Retinal pigment epithelial cell (primary cell): ENCODE data around the gene EMC8.
A peak's percentile ranks its signal among the peaks of the same experiment; 100 is the strongest.

Experiments used
- DNase-seq: peaks from one replicate; pipeline ENCODE4 v3.0.0-alpha.2; 2010; ENCODE audit warnings: low read depth
- H3K4me3 ChIP-seq: 2 replicates; pipeline ENCODE4 v1.5.1; 2011; ENCODE audit warnings: mild to moderate bottlenecking, low read length, control low read depth, moderate library complexity
- TF ChIP-seq, protein P1 (sequence below): conservative IDR thresholded peaks from 2 replicates; pipeline ENCODE4 v1.5.1; 2011; ENCODE audit warnings: low read depth, low read length, control low read depth, inconsistent platforms

The EMC8 gene

DNA sequence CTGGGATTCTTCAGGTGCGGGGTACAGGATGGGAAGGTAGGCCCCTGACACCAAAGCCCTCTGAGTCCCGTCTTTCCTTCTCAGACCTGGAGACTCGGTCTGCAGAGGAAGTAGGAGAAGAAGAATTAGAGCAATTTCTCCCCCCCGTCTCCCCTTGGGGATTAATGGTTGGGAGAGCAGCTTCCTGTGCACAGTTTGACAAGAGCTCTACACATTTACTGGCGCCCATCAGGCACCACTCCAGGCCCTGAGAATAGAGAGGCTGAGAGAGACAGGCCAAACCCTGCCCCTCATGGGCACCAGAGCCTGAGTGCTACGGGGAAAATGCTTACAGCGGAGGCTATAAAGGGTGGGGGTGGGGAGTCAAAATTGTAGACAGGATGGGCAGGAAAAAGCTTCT lies 44.9 kb downstream of the EMC8 start:
- TF ChIP-seq, protein P1, sequence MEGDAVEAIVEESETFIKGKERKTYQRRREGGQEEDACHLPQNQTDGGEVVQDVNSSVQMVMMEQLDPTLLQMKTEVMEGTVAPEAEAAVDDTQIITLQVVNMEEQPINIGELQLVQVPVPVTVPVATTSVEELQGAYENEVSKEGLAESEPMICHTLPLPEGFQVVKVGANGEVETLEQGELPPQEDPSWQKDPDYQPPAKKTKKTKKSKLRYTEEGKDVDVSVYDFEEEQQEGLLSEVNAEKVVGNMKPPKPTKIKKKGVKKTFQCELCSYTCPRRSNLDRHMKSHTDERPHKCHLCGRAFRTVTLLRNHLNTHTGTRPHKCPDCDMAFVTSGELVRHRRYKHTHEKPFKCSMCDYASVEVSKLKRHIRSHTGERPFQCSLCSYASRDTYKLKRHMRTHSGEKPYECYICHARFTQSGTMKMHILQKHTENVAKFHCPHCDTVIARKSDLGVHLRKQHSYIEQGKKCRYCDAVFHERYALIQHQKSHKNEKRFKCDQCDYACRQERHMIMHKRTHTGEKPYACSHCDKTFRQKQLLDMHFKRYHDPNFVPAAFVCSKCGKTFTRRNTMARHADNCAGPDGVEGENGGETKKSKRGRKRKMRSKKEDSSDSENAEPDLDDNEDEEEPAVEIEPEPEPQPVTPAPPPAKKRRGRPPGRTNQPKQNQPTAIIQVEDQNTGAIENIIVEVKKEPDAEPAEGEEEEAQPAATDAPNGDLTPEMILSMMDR: no peak
- DNase-seq: no peak
- H3K4me3 ChIP-seq: no peak overlapping the region

DNA sequence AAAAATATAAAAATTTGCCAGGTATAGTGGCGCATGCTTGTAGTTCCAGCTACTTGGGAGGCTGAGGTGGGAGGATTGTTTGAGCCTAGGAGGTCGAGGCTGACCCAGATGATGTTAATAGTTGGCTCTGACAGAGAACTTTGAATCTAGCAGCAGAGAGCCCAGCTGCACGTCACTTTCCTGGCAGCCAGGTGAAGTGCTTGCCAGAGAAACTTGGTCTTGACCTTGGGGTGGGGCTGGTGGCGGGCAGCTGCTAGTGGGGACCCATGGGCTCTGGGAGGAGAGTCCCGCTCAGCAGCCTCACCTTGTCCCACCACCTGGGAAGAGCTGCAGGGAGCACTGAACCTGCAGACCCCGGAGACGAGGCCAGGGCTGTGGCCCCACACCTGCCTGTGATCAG lies 45.4 kb downstream of the EMC8 start:
- TF ChIP-seq, protein P1: no peak
- no peak for DNase-seq

DNA sequence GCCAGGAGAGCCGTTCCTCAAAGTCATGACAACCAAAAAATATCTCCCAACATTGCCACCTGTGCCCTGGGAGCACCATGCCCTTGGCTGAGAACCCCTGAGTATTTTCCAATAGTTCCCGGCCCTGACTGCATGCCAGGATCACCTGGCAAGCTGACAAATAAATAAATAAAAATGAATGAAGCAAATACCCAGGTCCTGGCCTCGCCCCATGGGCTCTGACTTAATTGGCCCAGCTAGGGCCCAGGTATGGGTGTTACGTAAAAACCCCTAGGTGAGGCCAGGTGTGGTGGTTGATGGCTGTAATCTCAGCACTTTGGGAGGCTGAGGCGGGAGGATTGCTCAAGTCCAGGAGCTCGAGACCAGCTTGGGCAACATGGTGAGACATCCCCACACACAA lies 45.8 kb downstream of the EMC8 start:
- TF ChIP-seq, protein P1: no peak
- no peak for DNase-seq

More for the DNA sequence above, 45.4 kb downstream of the EMC8 start:
- H3K4me3 ChIP-seq: no peak overlapping the region

DNA sequence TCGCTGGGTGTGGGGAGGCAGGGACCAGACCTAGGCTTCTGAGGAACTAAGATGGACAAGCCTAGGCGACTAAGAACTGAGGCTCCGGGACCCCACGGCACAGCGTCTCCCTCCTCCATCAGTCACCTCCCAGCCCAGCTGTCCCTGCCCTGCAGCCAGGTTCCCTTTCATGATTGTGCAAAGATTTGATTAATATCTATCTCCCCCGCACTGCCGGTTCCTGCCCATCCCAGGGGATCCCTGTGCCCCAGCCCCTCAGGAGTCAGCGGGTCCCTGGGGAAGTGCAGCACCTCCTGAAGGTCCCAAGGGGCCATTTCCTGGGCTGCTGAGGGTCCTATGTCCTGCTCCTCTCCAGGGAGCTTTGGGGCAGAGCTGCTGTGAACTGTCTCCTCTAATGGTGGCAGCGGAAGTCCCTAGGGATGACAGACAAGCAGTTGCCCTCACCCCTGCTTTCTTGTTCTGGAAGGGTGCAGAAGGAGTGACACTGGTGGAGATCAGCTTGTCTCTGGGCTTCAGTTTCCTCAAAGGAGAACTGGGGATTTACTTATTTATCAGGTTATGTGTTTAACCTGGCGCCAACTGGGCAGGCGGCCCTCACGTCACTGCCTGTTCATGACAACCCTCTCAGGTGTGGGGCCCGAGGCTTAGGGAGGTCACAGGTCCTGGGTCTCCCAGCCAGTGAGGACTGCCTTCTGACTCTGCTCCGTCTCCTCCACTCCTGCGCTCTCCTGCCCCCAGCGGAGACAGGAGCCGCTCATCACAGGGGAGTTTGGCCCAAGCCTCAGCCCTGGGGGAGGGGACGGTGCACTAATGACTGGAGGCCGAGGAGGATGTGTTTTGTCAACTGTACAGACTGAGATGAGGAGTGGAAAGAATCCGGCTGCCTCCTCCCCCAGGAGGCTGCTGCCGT lies 46.6 kb downstream of the EMC8 start:
- TF ChIP-seq, protein P1: no peak
- DNase-seq: no peak
- no peak overlapping the region for H3K4me3 ChIP-seq

More for the DNA sequence above, 45.8 kb downstream of the EMC8 start:
- H3K4me3 ChIP-seq: no peak overlapping the region

DNA sequence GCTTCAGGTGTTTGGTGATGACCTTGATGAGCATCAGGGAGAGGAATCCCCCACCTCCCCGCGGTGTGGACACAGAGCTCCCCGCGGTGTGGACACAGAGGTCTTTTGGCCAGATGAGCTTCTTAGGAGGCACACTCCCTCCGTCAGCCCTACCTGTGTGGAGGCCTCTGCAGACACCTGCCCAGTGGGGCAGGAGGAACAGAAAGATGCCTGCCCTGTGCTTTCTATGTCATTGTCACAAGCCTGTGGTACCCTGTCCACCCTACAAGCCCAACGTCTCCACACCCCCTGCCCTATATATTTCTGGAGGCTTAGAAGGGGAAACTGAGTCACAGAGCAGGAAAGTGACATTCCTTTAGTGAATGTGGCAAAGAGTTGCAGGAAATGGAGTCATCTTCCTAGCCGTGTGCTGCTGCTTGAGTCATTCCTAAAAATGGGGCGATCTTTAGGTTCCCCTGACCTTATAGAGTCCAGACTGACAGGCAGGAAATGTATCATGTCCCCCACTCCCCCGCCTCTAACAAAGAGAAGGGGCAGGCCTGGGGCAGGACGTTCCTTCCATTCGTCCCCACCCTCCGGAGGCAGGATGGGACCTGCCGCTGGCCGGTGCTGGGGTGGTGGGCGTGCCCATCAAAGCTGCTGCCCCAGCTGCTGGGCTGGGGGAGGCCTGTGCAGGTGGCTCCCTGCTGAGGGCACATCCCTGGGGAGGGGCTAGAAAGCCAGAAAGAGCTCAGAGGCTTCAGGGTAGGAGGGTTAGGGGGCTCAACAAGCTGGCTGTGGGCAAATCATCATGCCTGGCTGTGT lies 47.4 kb downstream of the EMC8 start:
- no peak overlapping the region for H3K4me3 ChIP-seq
- DNase-seq: no peak
- TF ChIP-seq, protein P1: no peak

DNA sequence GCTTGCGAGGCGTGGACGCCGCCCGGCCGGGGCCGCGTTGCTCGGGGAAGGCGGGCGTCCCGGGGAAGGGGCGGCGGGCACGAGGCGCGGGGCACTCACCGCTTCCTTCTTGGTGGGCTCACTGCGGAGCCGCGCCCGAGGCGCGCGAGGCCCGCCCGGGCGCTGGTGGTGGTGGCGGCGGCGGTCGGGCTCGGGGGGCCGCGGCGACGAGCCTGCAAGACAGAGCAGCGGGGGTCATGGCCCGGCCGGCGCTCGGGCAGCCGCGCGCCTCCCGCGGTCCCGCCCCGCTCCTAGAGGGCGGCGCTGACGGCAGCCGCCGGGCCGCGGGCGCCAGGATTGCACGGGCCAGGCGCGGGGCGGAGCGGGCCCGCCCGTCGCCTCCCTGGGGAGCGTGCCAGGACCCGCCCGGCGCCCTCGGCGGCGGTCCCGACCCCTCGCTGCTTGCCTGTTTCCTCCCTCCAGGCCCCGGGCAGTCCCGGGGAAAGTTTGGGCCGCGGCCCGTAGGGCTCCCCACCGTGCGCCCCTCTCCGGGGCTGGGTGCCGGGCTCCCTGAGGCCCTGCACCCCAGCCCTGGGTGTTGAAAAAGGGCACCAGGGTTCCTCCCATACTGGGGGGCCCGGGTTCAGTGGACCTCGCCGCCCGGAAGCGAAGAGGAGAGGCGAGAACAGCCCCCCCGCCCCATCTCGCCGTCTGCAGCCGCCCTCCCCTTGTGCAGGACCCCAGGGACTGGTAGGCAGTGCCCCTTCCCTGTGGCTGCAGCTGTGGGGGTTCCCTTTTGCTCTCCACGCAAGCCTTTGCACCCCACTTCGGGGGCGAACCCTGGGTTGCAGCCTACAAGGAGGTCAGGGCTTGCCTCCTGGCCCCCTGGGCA lies 48.3 kb downstream of the EMC8 start, which contains the start of gene C16orf74:
Gene C16orf74 (minus strand): TSS at position 270 of the 871 bp plus-strand sequence. CDS start 15,879 bp downstream, outside the sequence.
- peak within 1 kb of the TSS; percentile 52 for H3K4me3 ChIP-seq
- TF ChIP-seq, protein P1: no peak
- DNase-seq: no peak
